ENCODE data around the gene ACSS3. TPM values are rescaled to one million over a fixed set of nuclear protein-coding genes. Genes with fewer than 3 reads are reported as not detected.
A peak's percentile ranks its signal among the peaks of the same experiment; 100 is the strongest.

ACSS3 gene
- total and polyA plus RNA-seq, 2 donors, result 1.2 to 2.0 TPM

DNA sequence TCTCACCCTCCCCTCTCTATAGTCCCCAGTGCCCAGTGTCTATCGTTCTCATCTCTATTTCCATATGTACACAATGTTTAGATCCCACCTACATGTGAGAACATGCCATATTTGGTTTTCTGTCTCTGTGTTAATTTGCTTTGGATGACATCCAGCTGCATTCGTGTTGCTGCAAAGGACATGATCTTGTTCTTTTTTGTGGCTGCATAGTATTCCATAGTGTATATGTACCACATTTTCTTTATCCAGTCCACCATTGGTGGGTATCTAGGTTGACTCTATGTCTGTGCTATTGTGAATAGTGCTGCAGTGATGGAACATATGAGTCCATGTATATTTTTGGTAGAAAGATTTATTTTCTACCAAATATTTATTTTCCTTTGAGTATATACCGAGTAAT lies 45.7 kb downstream of the ACSS3 start:
- no peaks in the 10 kb centered on the region for H3K36me3 ChIP-seq (ENCODE audit: control insufficient read depth in 2 of 2, insufficient read depth in 2 of 2, low read length in 1 of 2)
- H3K9me3 ChIP-seq (ENCODE audit: control insufficient read depth in 2 of 2, insufficient read depth in 1 of 2, low read length in 1 of 2), result peaks cover 0 to 3% of the 10 kb centered on the region in 2 donors
- no peaks in the 10 kb centered on the region for H3K27me3 ChIP-seq (ENCODE audit: control insufficient read depth in 2 of 2, insufficient read depth in 1 of 2, low read length in 1 of 2)
- no peak for DNase-seq (ENCODE audit: low read depth in 6 of 9, low spot score in 9 of 9)
- no peak overlapping the region for H3K4me3 ChIP-seq (ENCODE audit: low read length in 2 of 2)
- H3K4me1 ChIP-seq (ENCODE audit: control insufficient read depth in 2 of 2, insufficient read depth in 2 of 2, low read length in 2 of 2), result no peaks in the 10 kb centered on the region
- H3K27ac ChIP-seq (ENCODE audit: low read depth in 1 of 2, low read length in 1 of 2), result no peak overlapping the region
- 95% methylated on average over 3 of the region's 3 CpGs for WGBS

GRCh38 chr12:81125691-81126090 lies 47.8 kb downstream of the ACSS3 start:
- Histone ChIP-seq H3K27me3 (ENCODE audit: control insufficient read depth in 2 of 2, insufficient read depth in 1 of 2, low read length in 1 of 2) (no peaks in the 10 kb centered on the region), H3K27ac (ENCODE audit: low read depth in 1 of 2, low read length in 1 of 2) (no peak overlapping the region), H3K9me3 (ENCODE audit: control insufficient read depth in 2 of 2, insufficient read depth in 1 of 2, low read length in 1 of 2) (no peaks in the 10 kb centered on the region), H3K36me3 (ENCODE audit: control insufficient read depth in 2 of 2, insufficient read depth in 2 of 2, low read length in 1 of 2) (no peaks in the 10 kb centered on the region), H3K4me1 (ENCODE audit: control insufficient read depth in 2 of 2, insufficient read depth in 2 of 2, low read length in 2 of 2) (no peaks in the 10 kb centered on the region), H3K4me3 (ENCODE audit: low read length in 2 of 2) (no peak overlapping the region)
- 94% methylated on average over 8 of the region's 8 CpGs for WGBS
- DNase-seq (ENCODE audit: low read depth in 6 of 9, low spot score in 9 of 9), result no peak

- H3K36me3 ChIP-seq (ENCODE audit: control insufficient read depth in 2 of 2, insufficient read depth in 2 of 2, low read length in 1 of 2), result no peaks in the 10 kb centered on the region
- WGBS, result 18% methylated on average over 2 of the region's 2 CpGs
- H3K27ac ChIP-seq (ENCODE audit: low read depth in 1 of 2, low read length in 1 of 2), result no peak overlapping the region
- no peak overlapping the region for H3K4me3 ChIP-seq (ENCODE audit: low read length in 2 of 2)
- no peaks in the 10 kb centered on the region for H3K9me3 ChIP-seq (ENCODE audit: control insufficient read depth in 2 of 2, insufficient read depth in 1 of 2, low read length in 1 of 2)
- no peaks in the 10 kb centered on the region for H3K27me3 ChIP-seq (ENCODE audit: control insufficient read depth in 2 of 2, insufficient read depth in 1 of 2, low read length in 1 of 2)
- peak in 1 of 9 donors; percentile 2 for DNase-seq (ENCODE audit: low read depth in 6 of 9, low spot score in 9 of 9)
- H3K4me1 ChIP-seq (ENCODE audit: control insufficient read depth in 2 of 2, insufficient read depth in 2 of 2, low read length in 2 of 2), result no peaks in the 10 kb centered on the region
Measured at GRCh38 chr12:81128930-81129554, 51.2 kb downstream of the ACSS3 start.

GRCh38 chr12:81136519-81136918 lies 58.6 kb downstream of the ACSS3 start:
- no peak for DNase-seq (ENCODE audit: low read depth in 6 of 9, low spot score in 9 of 9)
- no peak overlapping the region for H3K4me3 ChIP-seq (ENCODE audit: low read length in 2 of 2)

DNA sequence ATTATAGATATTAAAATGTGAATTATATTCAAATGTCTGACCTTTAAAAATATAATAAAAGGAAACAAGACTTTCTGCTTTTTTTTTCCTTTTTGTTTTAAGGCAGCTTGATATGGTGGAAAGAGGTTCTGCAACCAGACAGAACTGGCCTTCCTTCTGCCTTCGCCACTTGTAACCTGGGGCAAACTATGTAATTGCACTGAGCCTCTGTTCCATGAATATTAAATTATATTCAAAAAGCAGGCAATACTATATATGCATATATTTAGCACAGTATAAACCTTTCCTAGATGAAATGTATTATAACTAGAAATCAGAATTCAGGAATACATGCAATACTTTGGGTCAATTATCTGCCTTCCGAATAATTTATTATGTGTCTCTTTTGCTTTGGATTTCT lies 59.9 kb downstream of the ACSS3 start:
- Histone ChIP-seq H3K27me3 (ENCODE audit: control insufficient read depth in 2 of 2, insufficient read depth in 1 of 2, low read length in 1 of 2) (no peaks in the 10 kb centered on the region), H3K4me1 (ENCODE audit: control insufficient read depth in 2 of 2, insufficient read depth in 2 of 2, low read length in 2 of 2) (no peaks in the 10 kb centered on the region), H3K36me3 (ENCODE audit: control insufficient read depth in 2 of 2, insufficient read depth in 2 of 2, low read length in 1 of 2) (no peaks in the 10 kb centered on the region), H3K27ac (ENCODE audit: low read depth in 1 of 2, low read length in 1 of 2) (no peak overlapping the region), H3K9me3 (ENCODE audit: control insufficient read depth in 2 of 2, insufficient read depth in 1 of 2, low read length in 1 of 2) (no peaks in the 10 kb centered on the region), H3K4me3 (ENCODE audit: low read length in 2 of 2) (no peak overlapping the region)
- 69% methylated on average over 2 of the region's 2 CpGs for WGBS
- DNase-seq (ENCODE audit: low read depth in 6 of 9, low spot score in 9 of 9), result no peak

More at GRCh38 chr12:81136519-81136918, 58.6 kb downstream of the ACSS3 start:
- Histone ChIP-seq H3K27me3 (ENCODE audit: control insufficient read depth in 2 of 2, insufficient read depth in 1 of 2, low read length in 1 of 2) (no peaks in the 10 kb centered on the region), H3K27ac (ENCODE audit: low read depth in 1 of 2, low read length in 1 of 2) (no peak overlapping the region), H3K9me3 (ENCODE audit: control insufficient read depth in 2 of 2, insufficient read depth in 1 of 2, low read length in 1 of 2) (no peaks in the 10 kb centered on the region), H3K36me3 (ENCODE audit: control insufficient read depth in 2 of 2, insufficient read depth in 2 of 2, low read length in 1 of 2) (no peaks in the 10 kb centered on the region), H3K4me1 (ENCODE audit: control insufficient read depth in 2 of 2, insufficient read depth in 2 of 2, low read length in 2 of 2) (no peaks in the 10 kb centered on the region)

GRCh38 chr12:81141217-81141616 lies 63.3 kb downstream of the ACSS3 start:
- H3K27me3 ChIP-seq (ENCODE audit: control insufficient read depth in 2 of 2, insufficient read depth in 1 of 2, low read length in 1 of 2), result no peaks in the 10 kb centered on the region
- no peak overlapping the region for H3K27ac ChIP-seq (ENCODE audit: low read depth in 1 of 2, low read length in 1 of 2)
- no peak for DNase-seq (ENCODE audit: low read depth in 6 of 9, low spot score in 9 of 9)
- no peaks in the 10 kb centered on the region for H3K36me3 ChIP-seq (ENCODE audit: control insufficient read depth in 2 of 2, insufficient read depth in 2 of 2, low read length in 1 of 2)
- no peak overlapping the region for H3K4me3 ChIP-seq (ENCODE audit: low read length in 2 of 2)
- no peaks in the 10 kb centered on the region for H3K9me3 ChIP-seq (ENCODE audit: control insufficient read depth in 2 of 2, insufficient read depth in 1 of 2, low read length in 1 of 2)
- WGBS, result 90% methylated on average over 1 of the region's 1 CpG
- H3K4me1 ChIP-seq (ENCODE audit: control insufficient read depth in 2 of 2, insufficient read depth in 2 of 2, low read length in 2 of 2), result no peaks in the 10 kb centered on the region

GRCh38 chr12:81143057-81143456 lies 65.2 kb downstream of the ACSS3 start:
- H3K4me1 ChIP-seq (ENCODE audit: control insufficient read depth in 2 of 2, insufficient read depth in 2 of 2, low read length in 2 of 2), result no peaks in the 10 kb centered on the region
- no peak overlapping the region for H3K27ac ChIP-seq (ENCODE audit: low read depth in 1 of 2, low read length in 1 of 2)
- H3K4me3 ChIP-seq (ENCODE audit: low read length in 2 of 2), result no peak overlapping the region
- WGBS, result 87% methylated on average over 5 of the region's 5 CpGs
- no peaks in the 10 kb centered on the region for H3K9me3 ChIP-seq (ENCODE audit: control insufficient read depth in 2 of 2, insufficient read depth in 1 of 2, low read length in 1 of 2)
- no peaks in the 10 kb centered on the region for H3K36me3 ChIP-seq (ENCODE audit: control insufficient read depth in 2 of 2, insufficient read depth in 2 of 2, low read length in 1 of 2)
- no peak for DNase-seq (ENCODE audit: low read depth in 6 of 9, low spot score in 9 of 9)
- H3K27me3 ChIP-seq (ENCODE audit: control insufficient read depth in 2 of 2, insufficient read depth in 1 of 2, low read length in 1 of 2), result no peaks in the 10 kb centered on the region

DNA sequence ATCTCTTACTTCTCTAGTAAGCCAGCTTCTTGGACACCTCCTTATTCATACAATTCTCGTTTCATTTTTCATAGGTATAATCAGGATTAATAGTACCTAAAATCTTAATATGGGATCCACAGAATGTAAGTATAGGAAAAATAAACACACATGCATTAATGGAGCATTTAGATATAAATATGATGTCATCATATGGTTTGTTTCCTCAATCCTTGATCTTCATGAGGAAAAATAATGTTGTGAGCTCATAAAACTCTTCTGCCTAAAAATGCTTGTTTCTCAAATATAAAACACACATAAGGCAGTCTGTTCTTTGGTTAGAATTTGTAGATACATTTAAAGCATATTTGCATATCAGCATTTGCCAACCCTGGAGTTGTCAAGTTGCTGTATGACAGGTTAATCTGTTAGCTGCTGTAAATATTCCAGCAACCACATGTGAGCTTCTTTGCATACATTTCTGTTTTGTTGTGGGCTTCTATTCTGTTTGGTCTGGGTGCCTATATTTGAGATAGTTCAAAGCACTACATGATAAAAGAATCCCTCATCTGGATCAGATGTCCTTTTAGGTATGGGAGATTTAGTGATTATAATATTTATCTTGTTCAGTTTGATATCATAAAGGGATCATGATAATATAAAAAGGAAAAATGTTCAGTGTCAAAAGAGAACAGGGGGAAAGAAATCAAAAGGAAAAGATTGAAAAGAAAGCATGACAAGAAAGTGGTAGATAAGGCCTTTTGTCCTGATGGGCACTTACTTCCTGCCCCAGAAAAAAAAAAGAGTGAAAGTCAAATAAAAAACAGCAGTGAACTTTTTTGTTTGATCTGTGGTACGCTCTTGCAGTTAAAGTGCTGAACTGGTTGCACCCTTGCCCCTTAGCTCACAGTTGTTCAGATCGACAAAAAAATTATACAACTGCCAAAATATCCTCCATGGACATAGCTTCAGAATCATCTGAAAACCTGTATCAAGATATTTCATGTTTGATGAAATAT lies 68.6 kb downstream of the ACSS3 start:
- H3K4me1 ChIP-seq (ENCODE audit: control insufficient read depth in 2 of 2, insufficient read depth in 2 of 2, low read length in 2 of 2), result no peaks in the 10 kb centered on the region
- no peak overlapping the region for H3K27ac ChIP-seq (ENCODE audit: low read depth in 1 of 2, low read length in 1 of 2)
- H3K27me3 ChIP-seq (ENCODE audit: control insufficient read depth in 2 of 2, insufficient read depth in 1 of 2, low read length in 1 of 2), result no peaks in the 10 kb centered on the region
- WGBS, result 92% methylated on average over 3 of the region's 3 CpGs
- H3K4me3 ChIP-seq (ENCODE audit: low read length in 2 of 2), result no peak overlapping the region
- no peaks in the 10 kb centered on the region for H3K9me3 ChIP-seq (ENCODE audit: control insufficient read depth in 2 of 2, insufficient read depth in 1 of 2, low read length in 1 of 2)
- no peak for DNase-seq (ENCODE audit: low read depth in 6 of 9, low spot score in 9 of 9)
- no peaks in the 10 kb centered on the region for H3K36me3 ChIP-seq (ENCODE audit: control insufficient read depth in 2 of 2, insufficient read depth in 2 of 2, low read length in 1 of 2)

DNA sequence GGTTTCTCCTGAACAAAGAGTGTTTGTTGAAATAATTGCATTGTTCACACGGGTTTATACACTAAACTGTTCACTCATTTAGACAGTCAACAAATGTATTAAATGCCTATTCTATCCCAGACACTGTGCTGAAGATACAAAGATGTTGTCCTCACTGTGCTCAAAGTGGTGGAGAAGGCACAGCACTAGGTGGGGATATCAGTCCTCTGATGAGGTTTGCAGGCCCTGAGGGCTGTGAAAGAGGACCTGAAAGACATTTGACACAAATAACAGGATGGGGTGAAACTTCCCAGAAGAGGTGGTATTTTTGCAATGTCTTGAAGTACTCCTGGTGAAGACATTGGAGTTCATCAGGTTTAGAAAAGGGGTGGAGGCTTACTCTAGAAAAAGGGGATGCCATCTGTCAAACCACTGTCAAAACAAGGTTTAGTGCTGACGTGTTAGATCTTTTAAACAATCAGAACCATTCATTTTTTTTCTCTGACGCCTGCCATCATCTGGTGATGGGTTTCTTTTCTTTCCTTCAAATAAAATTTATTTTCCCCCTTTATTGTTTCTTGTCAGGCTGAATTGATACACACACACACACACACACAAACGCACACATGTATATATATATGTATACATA lies 69.5 kb downstream of the ACSS3 start:
- Histone ChIP-seq H3K4me1 (ENCODE audit: control insufficient read depth in 2 of 2, insufficient read depth in 2 of 2, low read length in 2 of 2) (no peaks in the 10 kb centered on the region), H3K27ac (ENCODE audit: low read depth in 1 of 2, low read length in 1 of 2) (no peak overlapping the region), H3K36me3 (ENCODE audit: control insufficient read depth in 2 of 2, insufficient read depth in 2 of 2, low read length in 1 of 2) (no peaks in the 10 kb centered on the region), H3K9me3 (ENCODE audit: control insufficient read depth in 2 of 2, insufficient read depth in 1 of 2, low read length in 1 of 2) (no peaks in the 10 kb centered on the region), H3K27me3 (ENCODE audit: control insufficient read depth in 2 of 2, insufficient read depth in 1 of 2, low read length in 1 of 2) (no peaks in the 10 kb centered on the region), H3K4me3 (ENCODE audit: low read length in 2 of 2) (no peak overlapping the region)
- 82% methylated on average over 4 of the region's 4 CpGs for WGBS
- DNase-seq (ENCODE audit: low read depth in 6 of 9, low spot score in 9 of 9), result no peak

Data from thymus (tissue), 11 donors.